Prostate gland (tissue), 2 donors: ENCODE measurements around the gene CSNK2A3.

Experiments
- POLR2A ChIP-seq: fragments of 450-650 bp; IDR thresholded peaks from one replicate; pipeline ENCODE4 v1.6.1; 2016; ENCODE audit warnings: antibody characterized with exemption, mild to moderate bottlenecking
- POLR2AphosphoS5 ChIP-seq: sonication (generic); formaldehyde crosslinking; IDR thresholded peaks from one replicate; pipeline ENCODE4 v1.6.1; 2017; ENCODE audit warnings: antibody characterized with exemption
- TF ChIP-seq, protein P1 (sequence below), 4 experiments: fragments of 200-600 bp in 2 of 4; fragments of 450-650 bp in 2 of 4; sonication (generic) in 2 of 4; IDR thresholded peaks; 1 replicate in 3 of 4; 2 replicates in 1 of 4; pipeline ENCODE4 v1.5.1; 2016 to 2019; ENCODE audit warnings: antibody characterized with exemption in 4 of 4, mild to moderate bottlenecking in 2 of 4, moderate library complexity in 2 of 4

GRCh38 chr11:11380883-11381282, 27.8 kb upstream of the CSNK2A3 start:
- TF ChIP-seq, protein P1, sequence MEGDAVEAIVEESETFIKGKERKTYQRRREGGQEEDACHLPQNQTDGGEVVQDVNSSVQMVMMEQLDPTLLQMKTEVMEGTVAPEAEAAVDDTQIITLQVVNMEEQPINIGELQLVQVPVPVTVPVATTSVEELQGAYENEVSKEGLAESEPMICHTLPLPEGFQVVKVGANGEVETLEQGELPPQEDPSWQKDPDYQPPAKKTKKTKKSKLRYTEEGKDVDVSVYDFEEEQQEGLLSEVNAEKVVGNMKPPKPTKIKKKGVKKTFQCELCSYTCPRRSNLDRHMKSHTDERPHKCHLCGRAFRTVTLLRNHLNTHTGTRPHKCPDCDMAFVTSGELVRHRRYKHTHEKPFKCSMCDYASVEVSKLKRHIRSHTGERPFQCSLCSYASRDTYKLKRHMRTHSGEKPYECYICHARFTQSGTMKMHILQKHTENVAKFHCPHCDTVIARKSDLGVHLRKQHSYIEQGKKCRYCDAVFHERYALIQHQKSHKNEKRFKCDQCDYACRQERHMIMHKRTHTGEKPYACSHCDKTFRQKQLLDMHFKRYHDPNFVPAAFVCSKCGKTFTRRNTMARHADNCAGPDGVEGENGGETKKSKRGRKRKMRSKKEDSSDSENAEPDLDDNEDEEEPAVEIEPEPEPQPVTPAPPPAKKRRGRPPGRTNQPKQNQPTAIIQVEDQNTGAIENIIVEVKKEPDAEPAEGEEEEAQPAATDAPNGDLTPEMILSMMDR (IDR thresholded peaks at IDR 0.05), result no peak
- TF ChIP-seq POLR2A, result no peak
- no peak for TF ChIP-seq POLR2AphosphoS5
